Measurements from ENCODE around the gene IGFN1. TPM values are rescaled to one million over a fixed set of nuclear protein-coding genes. Genes with fewer than 3 reads are reported as not detected.

Gene IGFN1
- total and polyA plus RNA-seq, 4 donors, result 0.03 to 0.14 (median 0.08) TPM; not detected in 1

GRCh38 chr1:201275253-201275666, 84.6 kb downstream of the IGFN1 start:
- WGBS, result 78% methylated on average over 15 of the region's 15 CpGs
- Histone ChIP-seq H3K4me3 (ENCODE audit: low read depth in 1 of 3, low read length in 3 of 3) (no peak overlapping the region), H3K27me3 (ENCODE audit: control insufficient read depth in 4 of 4, insufficient read depth in 4 of 4, low read length in 3 of 4) (peaks cover 0 to 4% (median under 1%) of the 10 kb centered on the region in 4 donors), H3K4me1 (ENCODE audit: control insufficient read depth in 4 of 4, insufficient read depth in 4 of 4, low read length in 3 of 4) (no peaks in the 10 kb centered on the region), H3K36me3 (ENCODE audit: control insufficient read depth in 4 of 4, insufficient read depth in 3 of 4, low read depth in 1 of 4, low read length in 3 of 4) (no peaks in the 10 kb centered on the region), H3K9me3 (ENCODE audit: control insufficient read depth in 4 of 4, low read length in 3 of 4) (no peaks in the 10 kb centered on the region), H3K9ac (ENCODE audit: low read depth in 1 of 2, low read length in 2 of 2) (no peak overlapping the region), H3K27ac (ENCODE audit: low read depth in 1 of 2, low read length in 2 of 2) (no peak overlapping the region)
- no peak for TF ChIP-seq EGR1 (IDR thresholded peaks at IDR 0.05; ENCODE audit: low read depth in 2 of 2)
- no peak for TF ChIP-seq CTCF (IDR thresholded peaks at IDR 0.05; ENCODE audit: low read depth, low read length, missing input control)
- TF ChIP-seq TAF1 (conservative IDR thresholded peaks at IDR 0.05), result no peak
- no peak for TF ChIP-seq YY1 (IDR thresholded peaks at IDR 0.05)
- TF ChIP-seq HNF4G (IDR thresholded peaks at IDR 0.05), result no peak
- TF ChIP-seq ZBTB33 (IDR thresholded peaks at IDR 0.05), result no peak
- TF ChIP-seq RXRA (IDR thresholded peaks at IDR 0.05), result no peak
- no peak for TF ChIP-seq JUND (IDR thresholded peaks at IDR 0.05)
- no peak for TF ChIP-seq MAX (IDR thresholded peaks at IDR 0.05)
- no peak for DNase-seq (ENCODE audit: low spot score)

- no peak overlapping the region for H3K4me3 ChIP-seq (ENCODE audit: low read depth in 1 of 3, low read length in 3 of 3)
- H3K9ac ChIP-seq (ENCODE audit: low read depth in 1 of 2, low read length in 2 of 2), result no peak overlapping the region
- no peaks in the 10 kb centered on the region for H3K36me3 ChIP-seq (ENCODE audit: control insufficient read depth in 4 of 4, insufficient read depth in 3 of 4, low read depth in 1 of 4, low read length in 3 of 4)
- TF ChIP-seq RXRA (IDR thresholded peaks at IDR 0.05) (no peak), FOXA2 (IDR thresholded peaks at IDR 0.05) (no peak), JUND (IDR thresholded peaks at IDR 0.05) (no peak), MAX (IDR thresholded peaks at IDR 0.05) (no peak), HNF4G (IDR thresholded peaks at IDR 0.05) (no peak), CTCF (IDR thresholded peaks at IDR 0.05; ENCODE audit: low read depth, low read length, missing input control) (no peak), RAD21 (IDR thresholded peaks at IDR 0.05) (no peak), NR2F2 (IDR thresholded peaks at IDR 0.05) (no peak), FOXA1 (IDR thresholded peaks at IDR 0.05) (no peak), REST (IDR thresholded peaks at IDR 0.05) (no peak), ATF3 (IDR thresholded peaks at IDR 0.05) (no peak), EGR1 (IDR thresholded peaks at IDR 0.05; ENCODE audit: low read depth in 2 of 2) (no peak), TAF1 (conservative IDR thresholded peaks at IDR 0.05) (no peak), GABPA (IDR thresholded peaks at IDR 0.05 in 1 of 2, conservative IDR thresholded peaks at IDR 0.05 in 1 of 2) (no peak), HNF4A (conservative IDR thresholded peaks at IDR 0.05) (no peak), ZBTB33 (IDR thresholded peaks at IDR 0.05) (no peak), SP1 (IDR thresholded peaks at IDR 0.05) (no peak), YY1 (IDR thresholded peaks at IDR 0.05) (no peak)
- H3K27me3 ChIP-seq (ENCODE audit: control insufficient read depth in 4 of 4, insufficient read depth in 4 of 4, low read length in 3 of 4), result peaks cover 0 to 6% (median 5%) of the 10 kb centered on the region in 4 donors
- no peak for DNase-seq (ENCODE audit: low spot score)
- H3K4me1 ChIP-seq (ENCODE audit: control insufficient read depth in 4 of 4, insufficient read depth in 4 of 4, low read length in 3 of 4), result no peaks in the 10 kb centered on the region
- WGBS, result 77% methylated on average over 6 of the region's 6 CpGs
- H3K9me3 ChIP-seq (ENCODE audit: control insufficient read depth in 4 of 4, low read length in 3 of 4), result no peaks in the 10 kb centered on the region
- H3K27ac ChIP-seq (ENCODE audit: low read depth in 1 of 2, low read length in 2 of 2), result no peak overlapping the region
Observed at GRCh38 chr1:201276891-201277290, 86.3 kb downstream of the IGFN1 start.
